T47D (cell line): Measurements from ENCODE around the gene ANKRD34B.

Source experiments
- DNase-seq, 2 experiments: peaks; one replicate each; pipeline versions ENCODE4 v3.0.0 to v3.0.0-alpha.2; 2011 to 2012; ENCODE audit warnings: low read depth in 1 of 2, low spot score in 1 of 2
- JUND ChIP-seq: IDR thresholded peaks from 2 replicates; pipeline ENCODE4 v1.6.1; 2012; ENCODE audit warnings: low read depth
- in situ Hi-C: cut with HindIII; loops from 2 replicates; pipeline ENCODE4 v1.10.0; 2016; ENCODE audit warnings: low sequenced_read_pairs, low pct_unique_long_range_greater_than_20kb

The ANKRD34B gene

GRCh38 chr5:80559244-80559643 lies 10.8 kb downstream of the ANKRD34B start:
- DNase-seq: no peak
- in situ Hi-C loops: no loop called here
- TF ChIP-seq JUND: no peak

- in situ Hi-C loops: no loop called here
Observed at GRCh38 chr5:80555099-80555498, 15.0 kb downstream of the ANKRD34B start.

GRCh38 chr5:80554646-80555045 lies 15.4 kb downstream of the ANKRD34B start:
- TF ChIP-seq JUND: no peak
- no peak for DNase-seq
- in situ Hi-C loops: no loop called here

More at GRCh38 chr5:80555099-80555498, 15.0 kb downstream of the ANKRD34B start:
- TF ChIP-seq JUND: no peak
- DNase-seq: no peak

- DNase-seq: no peak
- in situ Hi-C loops: no loop called here
- no peak for TF ChIP-seq JUND
Observed at GRCh38 chr5:80541392-80541791, 28.7 kb downstream of the ANKRD34B start.

- in situ Hi-C loops: no loop called here
Observed at GRCh38 chr5:80540691-80541090, 29.4 kb downstream of the ANKRD34B start.

GRCh38 chr5:80516826-80517225 lies 53.3 kb downstream of the ANKRD34B start:
- in situ Hi-C loops: no loop called here
- no peak for TF ChIP-seq JUND
- DNase-seq: no peak

More at GRCh38 chr5:80540691-80541090, 29.4 kb downstream of the ANKRD34B start:
- TF ChIP-seq JUND: no peak
- no peak for DNase-seq

GRCh38 chr5:80509362-80509761 lies 60.7 kb downstream of the ANKRD34B start:
- DNase-seq: no peak
- TF ChIP-seq JUND: no peak
- in situ Hi-C loops: no loop called here

- in situ Hi-C loops: no loop called here
- TF ChIP-seq JUND: no peak
- no peak for DNase-seq
Observed at GRCh38 chr5:80508844-80509243, 61.2 kb downstream of the ANKRD34B start.

- DNase-seq: no peak
- TF ChIP-seq JUND: no peak
- in situ Hi-C loops: no loop called here
Observed at GRCh38 chr5:80507663-80508062, 62.4 kb downstream of the ANKRD34B start.
